ENCODE measurements around the gene ZNF487.
A peak's percentile ranks its signal among the peaks of the same experiment; 100 is the strongest.

ZNF487 gene

DNA sequence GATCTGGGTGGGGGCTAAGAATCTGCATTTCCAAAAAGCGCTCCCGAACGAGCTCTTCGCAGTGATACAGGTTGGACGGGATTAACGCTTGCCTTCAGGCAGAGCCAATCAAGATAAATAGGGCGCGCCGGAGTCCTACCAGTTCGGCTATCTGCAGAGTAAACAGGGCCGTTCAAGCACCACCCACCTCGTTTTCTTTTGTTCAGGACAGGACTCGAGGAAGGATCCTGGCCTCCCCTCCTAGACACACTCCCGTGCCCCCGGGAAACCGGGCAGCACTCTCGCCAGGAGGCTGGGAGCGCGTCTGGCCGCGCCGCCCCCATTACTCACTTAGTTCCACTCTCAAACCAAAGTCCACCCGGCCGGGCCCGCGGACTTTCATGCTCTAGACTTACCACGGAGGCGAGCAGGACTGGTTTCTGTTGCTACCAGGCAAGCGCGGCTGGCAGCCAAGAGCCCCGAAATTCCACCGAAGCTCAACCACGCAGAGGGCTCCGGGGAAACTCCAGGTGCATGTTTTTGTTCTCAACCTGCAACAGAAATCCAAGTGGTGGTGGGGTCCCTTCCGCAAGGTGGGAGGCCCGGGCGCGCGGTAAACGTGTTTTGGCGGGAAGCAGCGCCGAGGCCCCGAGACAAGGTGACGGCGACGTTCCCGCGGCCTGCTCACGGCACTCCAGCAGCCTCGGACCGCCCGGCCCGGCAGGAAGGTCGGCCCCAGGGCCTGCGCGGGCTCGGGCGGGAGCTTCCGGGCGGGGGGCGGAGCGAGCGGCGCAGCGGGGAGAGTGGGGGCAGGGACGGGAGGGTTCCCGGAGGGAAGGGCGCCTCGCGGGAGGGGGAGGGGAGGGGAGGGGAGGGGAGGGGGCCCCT lies 40.6 kb upstream of the ZNF487 start:
- TF ChIP-seq CEBPB (IDR thresholded peaks at IDR 0.05) (no peak), TCF12 (IDR thresholded peaks at IDR 0.05; ENCODE audit: low read depth) (no peak; the same call in 1 of the 2 replicates), EP300 (IDR thresholded peaks at IDR 0.05; ENCODE audit: borderline replicate concordance) (no peak), NFIC (IDR thresholded peaks at IDR 0.05) (no peak), ZBTB7A (IDR thresholded peaks at IDR 0.05; ENCODE audit: low read depth) (no peak), CREB1 (IDR thresholded peaks at IDR 0.05; ENCODE audit: low read depth) (no peak), TEAD4 (IDR thresholded peaks at IDR 0.05) (peak; percentile 47; the same call in 1 of the 2 replicates), RAD21 (IDR thresholded peaks at IDR 0.05; ENCODE audit: low read depth) (no peak), FOXM1 (IDR thresholded peaks at IDR 0.05; ENCODE audit: borderline replicate concordance, low read depth) (no peak), TAF1 (IDR thresholded peaks at IDR 0.05; ENCODE audit: low read depth) (no peak; the same call in 1 of the 2 replicates), EGR1 (IDR thresholded peaks at IDR 0.05) (no peak)
- TF ChIP-seq, protein P1, sequence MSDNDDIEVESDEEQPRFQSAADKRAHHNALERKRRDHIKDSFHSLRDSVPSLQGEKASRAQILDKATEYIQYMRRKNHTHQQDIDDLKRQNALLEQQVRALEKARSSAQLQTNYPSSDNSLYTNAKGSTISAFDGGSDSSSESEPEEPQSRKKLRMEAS (IDR thresholded peaks at IDR 0.05) = peak; percentile 90
- TF ChIP-seq, protein P2, sequence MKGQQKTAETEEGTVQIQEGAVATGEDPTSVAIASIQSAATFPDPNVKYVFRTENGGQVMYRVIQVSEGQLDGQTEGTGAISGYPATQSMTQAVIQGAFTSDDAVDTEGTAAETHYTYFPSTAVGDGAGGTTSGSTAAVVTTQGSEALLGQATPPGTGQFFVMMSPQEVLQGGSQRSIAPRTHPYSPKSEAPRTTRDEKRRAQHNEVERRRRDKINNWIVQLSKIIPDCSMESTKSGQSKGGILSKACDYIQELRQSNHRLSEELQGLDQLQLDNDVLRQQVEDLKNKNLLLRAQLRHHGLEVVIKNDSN (IDR thresholded peaks at IDR 0.05) = no peak
- TF ChIP-seq, protein P3, sequence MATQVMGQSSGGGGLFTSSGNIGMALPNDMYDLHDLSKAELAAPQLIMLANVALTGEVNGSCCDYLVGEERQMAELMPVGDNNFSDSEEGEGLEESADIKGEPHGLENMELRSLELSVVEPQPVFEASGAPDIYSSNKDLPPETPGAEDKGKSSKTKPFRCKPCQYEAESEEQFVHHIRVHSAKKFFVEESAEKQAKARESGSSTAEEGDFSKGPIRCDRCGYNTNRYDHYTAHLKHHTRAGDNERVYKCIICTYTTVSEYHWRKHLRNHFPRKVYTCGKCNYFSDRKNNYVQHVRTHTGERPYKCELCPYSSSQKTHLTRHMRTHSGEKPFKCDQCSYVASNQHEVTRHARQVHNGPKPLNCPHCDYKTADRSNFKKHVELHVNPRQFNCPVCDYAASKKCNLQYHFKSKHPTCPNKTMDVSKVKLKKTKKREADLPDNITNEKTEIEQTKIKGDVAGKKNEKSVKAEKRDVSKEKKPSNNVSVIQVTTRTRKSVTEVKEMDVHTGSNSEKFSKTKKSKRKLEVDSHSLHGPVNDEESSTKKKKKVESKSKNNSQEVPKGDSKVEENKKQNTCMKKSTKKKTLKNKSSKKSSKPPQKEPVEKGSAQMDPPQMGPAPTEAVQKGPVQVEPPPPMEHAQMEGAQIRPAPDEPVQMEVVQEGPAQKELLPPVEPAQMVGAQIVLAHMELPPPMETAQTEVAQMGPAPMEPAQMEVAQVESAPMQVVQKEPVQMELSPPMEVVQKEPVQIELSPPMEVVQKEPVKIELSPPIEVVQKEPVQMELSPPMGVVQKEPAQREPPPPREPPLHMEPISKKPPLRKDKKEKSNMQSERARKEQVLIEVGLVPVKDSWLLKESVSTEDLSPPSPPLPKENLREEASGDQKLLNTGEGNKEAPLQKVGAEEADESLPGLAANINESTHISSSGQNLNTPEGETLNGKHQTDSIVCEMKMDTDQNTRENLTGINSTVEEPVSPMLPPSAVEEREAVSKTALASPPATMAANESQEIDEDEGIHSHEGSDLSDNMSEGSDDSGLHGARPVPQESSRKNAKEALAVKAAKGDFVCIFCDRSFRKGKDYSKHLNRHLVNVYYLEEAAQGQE (IDR thresholded peaks at IDR 0.05; ENCODE audit: low read depth) = no peak

DNA sequence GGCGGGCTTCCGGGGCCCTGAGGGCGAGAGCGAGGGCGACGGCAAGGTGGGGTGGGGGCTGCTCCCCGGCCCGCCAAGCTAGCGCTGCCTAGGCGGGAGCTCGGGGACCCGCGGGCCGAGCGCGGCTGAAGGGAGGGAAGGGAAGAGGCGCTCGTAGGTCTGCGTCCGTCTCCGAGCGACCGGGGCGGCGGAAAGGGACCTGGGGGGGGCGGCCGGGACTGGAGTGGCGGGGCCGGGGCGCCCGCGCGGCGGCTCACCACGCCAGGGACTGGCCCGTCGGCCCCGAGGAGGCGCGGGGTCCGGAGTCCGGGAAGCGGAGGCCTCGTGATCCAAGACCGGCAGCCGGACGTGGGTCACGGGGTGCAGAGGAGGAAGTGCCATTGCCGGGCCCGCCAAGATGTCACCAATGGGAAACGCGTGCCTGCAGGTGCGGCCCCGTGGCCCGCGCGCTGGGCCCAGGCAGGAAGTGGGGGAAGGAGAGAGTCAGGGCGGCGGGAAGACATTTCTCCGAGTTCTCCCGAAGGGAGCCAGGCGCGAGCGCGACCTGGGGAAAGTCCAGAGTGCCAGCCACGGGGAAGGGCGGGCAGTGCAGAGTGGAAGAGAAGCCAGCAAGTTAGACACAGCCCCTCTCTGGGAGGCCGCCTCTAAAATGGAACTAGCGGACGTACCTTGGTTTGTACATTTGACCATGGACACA lies 39.8 kb upstream of the ZNF487 start:
- TF ChIP-seq CREB1 (IDR thresholded peaks at IDR 0.05; ENCODE audit: low read depth) (no peak), TAF1 (IDR thresholded peaks at IDR 0.05; ENCODE audit: low read depth) (peak; percentile 75), EGR1 (IDR thresholded peaks at IDR 0.05) (no peak), EP300 (IDR thresholded peaks at IDR 0.05; ENCODE audit: borderline replicate concordance) (no peak), NFIC (IDR thresholded peaks at IDR 0.05) (peak; percentile 43), FOXM1 (IDR thresholded peaks at IDR 0.05; ENCODE audit: borderline replicate concordance, low read depth) (peak; percentile 24; the same call in 1 of the 2 replicates), CEBPB (IDR thresholded peaks at IDR 0.05) (no peak), TCF12 (IDR thresholded peaks at IDR 0.05; ENCODE audit: low read depth) (peak; percentile 71; the same call in 1 of the 2 replicates), YY1 (IDR thresholded peaks at IDR 0.05; ENCODE audit: low read depth) (peak; percentile 70), TEAD4 (IDR thresholded peaks at IDR 0.05) (0 out of 2 replicates have a peak, but pooled peaks have one; percentile 6), ZBTB7A (IDR thresholded peaks at IDR 0.05; ENCODE audit: low read depth) (no peak)
- TF ChIP-seq, protein P1 (IDR thresholded peaks at IDR 0.05) = peak; percentile 96
- TF ChIP-seq, protein P3 (IDR thresholded peaks at IDR 0.05; ENCODE audit: low read depth) = no peak
- TF ChIP-seq, protein P2 (IDR thresholded peaks at IDR 0.05) = peak; percentile 94

- TF ChIP-seq TAF1 (IDR thresholded peaks at IDR 0.05; ENCODE audit: low read depth) = no peak
- no peak for TF ChIP-seq NFIC (IDR thresholded peaks at IDR 0.05)
- no peak for TF ChIP-seq TCF12 (IDR thresholded peaks at IDR 0.05; ENCODE audit: low read depth)
- no peak for TF ChIP-seq RAD21 (IDR thresholded peaks at IDR 0.05; ENCODE audit: low read depth)
- TF ChIP-seq ZBTB7A (IDR thresholded peaks at IDR 0.05; ENCODE audit: low read depth) = no peak
- no peak for TF ChIP-seq EP300 (IDR thresholded peaks at IDR 0.05; ENCODE audit: borderline replicate concordance)
- no peak for TF ChIP-seq EGR1 (IDR thresholded peaks at IDR 0.05)
- no peak for TF ChIP-seq CEBPB (IDR thresholded peaks at IDR 0.05)
- TF ChIP-seq TEAD4 (IDR thresholded peaks at IDR 0.05) = no peak
- TF ChIP-seq FOXM1 (IDR thresholded peaks at IDR 0.05; ENCODE audit: borderline replicate concordance, low read depth) = no peak
- TF ChIP-seq, protein P2 (IDR thresholded peaks at IDR 0.05) = no peak
- TF ChIP-seq, protein P3 (IDR thresholded peaks at IDR 0.05; ENCODE audit: low read depth) = no peak
- no peak for TF ChIP-seq CREB1 (IDR thresholded peaks at IDR 0.05; ENCODE audit: low read depth)
- TF ChIP-seq, protein P1 (IDR thresholded peaks at IDR 0.05) = no peak
- no peak for TF ChIP-seq YY1 (IDR thresholded peaks at IDR 0.05; ENCODE audit: low read depth)
These were observed 38.0 kb upstream of the ZNF487 start for GRCh38 chr10:43398939-43399319.
